A549 (cell line): ENCODE measurements around the gene S100A10. TPM values are rescaled to one million over a fixed set of nuclear protein-coding genes. Genes with fewer than 3 reads are reported as not detected.

ENCODE experiments used
- ATAC-seq, 2 experiments: fragments of 200-7000 bp in 1 of 2; fragments of >200 bp in 1 of 2; cut with Nextera tagmentation in 1 of 2; cut with Tn5 transposase in 1 of 2; 3 replicates each; pipeline versions ENCODE4 v1.8.0 to v1.9.1; 2018 to 2020; ENCODE audit warnings: mild to moderate bottlenecking in 1 of 2, moderate library complexity in 1 of 2
- CTCF ChIA-PET: fragments of 300-600 bp; sonication (Branson Sonifier 250); formaldehyde crosslinking; extraction: SDS; loops from one replicate; lab custom pipeline; 2021; ENCODE audit warnings: antibody characterized with exemption, inconsistent platforms; lab: Yijun Ruan, JAX
- POLR2A ChIA-PET: fragments of 350-600 bp; formaldehyde crosslinking; extraction: SDS; loops from one replicate; lab custom pipeline; 2021; ENCODE audit warnings: antibody characterized with exemption, inconsistent platforms; lab: Yijun Ruan, JAX
- DNase-seq, 2 experiments: peaks; one replicate each; pipeline versions ENCODE4 v3.0.0 to v3.0.0-alpha.2; 2011 to 2016; ENCODE audit warnings: low read depth in 1 of 2, low spot score in 1 of 2
- FAIRE-seq: peaks from 2 replicates; lab custom pipeline; 2011; peaks lifted over from hg19 to GRCh38; lab: Jason Lieb, UNC
- H3K27ac ChIP-seq, 2 experiments: fragments of >200 bp; sonication (Bioruptor Twin); formaldehyde crosslinking; 3 replicates each; pipeline ENCODE4 v1.5.1; 2016 to 2017
- H3K4me1 ChIP-seq: fragments of >200 bp; sonication (Bioruptor Twin); formaldehyde crosslinking; 3 replicates; pipeline ENCODE4 v1.6.1; 2016
- H3K4me2 ChIP-seq: fragments of >200 bp; sonication (Bioruptor Twin); formaldehyde crosslinking; 3 replicates; pipeline ENCODE4 v1.6.1; 2016
- H3K4me3 ChIP-seq: fragments of >200 bp; sonication (Bioruptor Twin); formaldehyde crosslinking; 3 replicates; pipeline ENCODE4 v1.5.1; 2016
- H3K9me3 ChIP-seq: fragments of >200 bp; sonication (Bioruptor Twin); formaldehyde crosslinking; 3 replicates; pipeline ENCODE4 v1.6.1; 2016
- CHD4 ChIP-seq: fragments of 200-600 bp; sonication (generic); IDR thresholded peaks from 2 replicates; pipeline ENCODE4 v1.6.1; 2016; ENCODE audit warnings: antibody characterized with exemption, mild to moderate bottlenecking, borderline replicate concordance
- HOXA7 ChIP-seq: fragments of 250-450 bp; sonication (Bioruptor Pico); IDR thresholded peaks from 2 replicates; pipeline ENCODE4 v1.5.0; 2020; ENCODE audit warnings: mild to moderate bottlenecking, moderate library complexity
- KDM1A ChIP-seq: fragments of 200-600 bp; sonication (generic); IDR thresholded peaks from 2 replicates; pipeline ENCODE4 v1.6.1; 2016; ENCODE audit warnings: low read depth, mild to moderate bottlenecking
- KDM5A ChIP-seq: fragments of 200-600 bp; sonication (generic); IDR thresholded peaks from 2 replicates; pipeline ENCODE4 v1.6.1; 2016; ENCODE audit warnings: antibody characterized with exemption, mild to moderate bottlenecking
- POLR2AphosphoS2 ChIP-seq: conservative IDR thresholded peaks from 2 replicates; pipeline ENCODE4 v1.6.1; 2012; ENCODE audit warnings: low read length, improper control_type of control experiment, inconsistent platforms
- RARB ChIP-seq: fragments of 250-450 bp; sonication (Bioruptor Pico); IDR thresholded peaks from 2 replicates; pipeline ENCODE4 v1.8.0; 2021; ENCODE audit warnings: mild to moderate bottlenecking, moderate library complexity
- SREBF2 ChIP-seq: fragments of 450-650 bp; IDR thresholded peaks from 2 replicates; pipeline ENCODE4 v1.6.1; 2014; ENCODE audit warnings: mild to moderate bottlenecking, moderate library complexity
- TFCP2L1 ChIP-seq: fragments of 250-450 bp; sonication (Bioruptor Pico); IDR thresholded peaks from 2 replicates; pipeline ENCODE4 v1.5.0; 2021; ENCODE audit warnings: mild to moderate bottlenecking
- TP53 ChIP-seq: fragments of 250-450 bp; sonication (Bioruptor Pico); IDR thresholded peaks from 2 replicates; pipeline ENCODE4 v1.5.0; 2021; ENCODE audit warnings: mild to moderate bottlenecking, moderate library complexity
- WGBS: methylation state at CpG from one replicate; pipeline ENCODE4 v1.1.6; 2017; ENCODE audit errors: missing lambda C conversion rate; 5-methylcytosine and 5-hydroxymethylcytosine counted together
- polyA plus RNA-seq, 4 experiments: library from polyadenylated mRNA; depleted of rRNA in 3 of 4; stranded (reverse); fragments of >200 nt; fragmentation: RNase III in 1 of 4; extraction: RNeasy Plus Mini Kit Qiagen cat#74134 plus additional on column Dnase treatment in 1 of 4; gene quantifications; 2 replicates in 3 of 4; 3 replicates in 1 of 4; pipeline ENCODE4 v1.2.3, GENCODE V29; 2011 to 2017
- TF ChIP-seq, protein P1 (sequence below): IDR thresholded peaks from 2 replicates; pipeline ENCODE4 v1.6.1; 2012; ENCODE audit warnings: low read depth, borderline replicate concordance
- TF ChIP-seq, protein P2 (sequence below): fragments of 200-600 bp; sonication (generic); IDR thresholded peaks from 2 replicates; pipeline ENCODE4 v1.6.1; 2016; ENCODE audit warnings: antibody characterized with exemption, mild to moderate bottlenecking, moderate library complexity

The S100A10 gene
- polyA plus RNA-seq, 2 of the 4 experiments (the other 2 are of a cell fraction), result 505 to 2,077 TPM

DNA sequence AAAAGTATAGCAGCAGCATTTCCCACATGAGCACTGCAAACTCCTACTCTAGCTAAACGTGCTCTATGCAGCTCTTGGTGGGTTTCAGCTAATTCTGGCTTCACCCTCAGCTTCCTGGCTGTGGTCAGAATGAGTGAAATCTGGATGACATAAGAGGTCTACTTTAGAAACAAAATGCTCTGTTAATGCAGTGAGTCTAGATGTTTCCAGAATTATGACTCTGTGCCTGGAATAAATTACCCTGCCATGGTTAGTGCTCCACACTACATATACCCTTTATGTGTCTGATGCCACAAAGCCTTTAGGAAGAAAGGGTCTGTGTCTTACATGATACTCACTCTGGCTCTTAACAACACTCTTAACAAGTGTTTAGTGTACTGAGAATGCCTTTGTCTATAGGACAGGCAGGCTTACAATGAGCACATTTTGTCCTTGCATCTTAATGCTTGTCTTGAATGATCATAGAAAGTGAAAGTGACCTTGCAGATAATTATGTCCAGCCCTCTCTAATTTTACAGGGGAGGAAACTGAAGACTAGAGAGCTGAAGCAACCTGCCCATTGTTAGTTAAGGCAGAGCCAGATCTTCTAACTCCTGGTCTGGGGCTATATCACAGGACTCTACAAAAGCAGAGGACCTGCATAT lies 9.2 kb downstream of the S100A10 start:
- DNase-seq (no peak), FAIRE-seq (no peak), ATAC-seq (no peak)
- TF ChIP-seq HOXA7 (CRISPR knock-in tag) (peak; percentile 52; the same call in 1 of the 2 replicates), RARB (CRISPR knock-in tag) (0 out of 2 replicates have a peak, but pooled peaks have one; percentile 18)
- TF ChIP-seq, protein P1, sequence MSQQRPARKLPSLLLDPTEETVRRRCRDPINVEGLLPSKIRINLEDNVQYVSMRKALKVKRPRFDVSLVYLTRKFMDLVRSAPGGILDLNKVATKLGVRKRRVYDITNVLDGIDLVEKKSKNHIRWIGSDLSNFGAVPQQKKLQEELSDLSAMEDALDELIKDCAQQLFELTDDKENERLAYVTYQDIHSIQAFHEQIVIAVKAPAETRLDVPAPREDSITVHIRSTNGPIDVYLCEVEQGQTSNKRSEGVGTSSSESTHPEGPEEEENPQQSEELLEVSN, result no peak
- CTCF ChIA-PET, result interaction anchor here (1.2 to 38.2 kb wide), 3 partner anchors 9 to 51 kb away, joined by 4 to 1410 read pairs (median 1410); partner anchors contain the start of gene S100A10
- Histone ChIP-seq H3K4me1 (peaks cover 98% of the 10 kb centered on the region), H3K27ac (peak overlapping the region; percentile 2 to 36; a peak in 3 of 6 replicates), H3K4me2 (peak overlapping the region; percentile 15; the same call in 2 of the 3 replicates), H3K9me3 (no peaks in the 10 kb centered on the region), H3K4me3 (no peak overlapping the region)
- WGBS, result 83% methylated on average over 1 of the region's 1 CpG
- POLR2A ChIA-PET, result interaction anchor here (10.5 kb wide), 1 partner anchor 6 kb away, joined by 151 read pairs; the partner anchor contains the start of gene S100A10

DNA sequence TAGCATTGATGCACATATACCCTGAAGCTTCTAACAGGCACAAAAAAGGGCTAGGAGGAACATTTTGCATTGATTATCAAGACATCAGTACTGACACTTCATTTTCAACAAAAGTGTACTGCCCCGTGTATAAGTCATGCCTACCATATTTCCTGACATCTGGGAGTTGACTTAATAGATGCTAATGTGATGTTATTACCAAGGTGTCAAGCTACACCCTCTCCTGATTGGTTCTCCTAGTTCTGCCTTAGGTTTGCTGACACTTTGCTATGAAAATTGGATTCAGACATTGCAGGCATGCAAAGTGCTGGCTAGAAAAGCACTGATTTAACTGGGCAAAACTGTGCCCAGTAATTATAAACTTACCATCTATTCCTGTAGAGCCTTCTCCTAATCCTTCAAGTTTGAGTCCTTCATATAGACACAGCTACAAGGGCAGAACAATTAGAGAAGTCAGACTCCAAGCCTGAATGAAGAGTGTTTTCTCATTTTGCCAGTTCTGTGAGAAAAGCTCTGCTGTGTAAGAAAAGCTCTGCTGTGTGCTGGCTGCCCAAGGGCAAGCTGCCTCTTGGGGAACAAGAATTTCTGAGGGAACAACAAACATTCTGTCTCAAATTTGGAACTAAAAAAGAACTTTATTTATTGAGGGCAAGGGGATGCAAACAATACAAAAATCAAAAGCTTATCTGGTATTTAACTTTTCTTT lies 11.2 kb downstream of the S100A10 start:
- CTCF ChIA-PET, result interaction anchor here (1.0 to 38.2 kb wide), 4 partner anchors 7 to 49 kb away, joined by 5 to 1410 read pairs (median 708); partner anchors contain the start of gene S100A10
- FAIRE-seq, result no peak
- H3K4me2 ChIP-seq, result peak overlapping the region; percentile 21; the same call in 2 of the 3 replicates
- H3K27ac ChIP-seq, result peak overlapping the region; percentile 9 to 73; a peak in 4 of 6 replicates
- ATAC-seq, result no peak
- peaks cover 100% of the 10 kb centered on the region for H3K4me1 ChIP-seq
- no peak for DNase-seq
- 38% methylated on average over 1 of the region's 1 CpG for WGBS
- no peaks in the 10 kb centered on the region for H3K9me3 ChIP-seq
- POLR2A ChIA-PET, result interaction anchor here (1.4 to 10.5 kb wide), 2 partner anchors 8 to 73 kb away, joined by 5 to 151 read pairs; partner anchors contain the start of genes S100A10 and THEM4
- TF ChIP-seq POLR2AphosphoS2, result 0 out of 2 replicates have a peak, but pooled peaks have one; percentile 21
- no peak for TF ChIP-seq KDM1A
- no peak for TF ChIP-seq CHD4
- TF ChIP-seq RARB (CRISPR knock-in tag), result 0 out of 2 replicates have a peak, but pooled peaks have one; percentile 10
- TF ChIP-seq, protein P2, sequence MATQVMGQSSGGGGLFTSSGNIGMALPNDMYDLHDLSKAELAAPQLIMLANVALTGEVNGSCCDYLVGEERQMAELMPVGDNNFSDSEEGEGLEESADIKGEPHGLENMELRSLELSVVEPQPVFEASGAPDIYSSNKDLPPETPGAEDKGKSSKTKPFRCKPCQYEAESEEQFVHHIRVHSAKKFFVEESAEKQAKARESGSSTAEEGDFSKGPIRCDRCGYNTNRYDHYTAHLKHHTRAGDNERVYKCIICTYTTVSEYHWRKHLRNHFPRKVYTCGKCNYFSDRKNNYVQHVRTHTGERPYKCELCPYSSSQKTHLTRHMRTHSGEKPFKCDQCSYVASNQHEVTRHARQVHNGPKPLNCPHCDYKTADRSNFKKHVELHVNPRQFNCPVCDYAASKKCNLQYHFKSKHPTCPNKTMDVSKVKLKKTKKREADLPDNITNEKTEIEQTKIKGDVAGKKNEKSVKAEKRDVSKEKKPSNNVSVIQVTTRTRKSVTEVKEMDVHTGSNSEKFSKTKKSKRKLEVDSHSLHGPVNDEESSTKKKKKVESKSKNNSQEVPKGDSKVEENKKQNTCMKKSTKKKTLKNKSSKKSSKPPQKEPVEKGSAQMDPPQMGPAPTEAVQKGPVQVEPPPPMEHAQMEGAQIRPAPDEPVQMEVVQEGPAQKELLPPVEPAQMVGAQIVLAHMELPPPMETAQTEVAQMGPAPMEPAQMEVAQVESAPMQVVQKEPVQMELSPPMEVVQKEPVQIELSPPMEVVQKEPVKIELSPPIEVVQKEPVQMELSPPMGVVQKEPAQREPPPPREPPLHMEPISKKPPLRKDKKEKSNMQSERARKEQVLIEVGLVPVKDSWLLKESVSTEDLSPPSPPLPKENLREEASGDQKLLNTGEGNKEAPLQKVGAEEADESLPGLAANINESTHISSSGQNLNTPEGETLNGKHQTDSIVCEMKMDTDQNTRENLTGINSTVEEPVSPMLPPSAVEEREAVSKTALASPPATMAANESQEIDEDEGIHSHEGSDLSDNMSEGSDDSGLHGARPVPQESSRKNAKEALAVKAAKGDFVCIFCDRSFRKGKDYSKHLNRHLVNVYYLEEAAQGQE, result no peak
- no peak for TF ChIP-seq KDM5A
- TF ChIP-seq, all 56 proteins: peak for 2
- H3K4me3 ChIP-seq, result no peak overlapping the region

DNA sequence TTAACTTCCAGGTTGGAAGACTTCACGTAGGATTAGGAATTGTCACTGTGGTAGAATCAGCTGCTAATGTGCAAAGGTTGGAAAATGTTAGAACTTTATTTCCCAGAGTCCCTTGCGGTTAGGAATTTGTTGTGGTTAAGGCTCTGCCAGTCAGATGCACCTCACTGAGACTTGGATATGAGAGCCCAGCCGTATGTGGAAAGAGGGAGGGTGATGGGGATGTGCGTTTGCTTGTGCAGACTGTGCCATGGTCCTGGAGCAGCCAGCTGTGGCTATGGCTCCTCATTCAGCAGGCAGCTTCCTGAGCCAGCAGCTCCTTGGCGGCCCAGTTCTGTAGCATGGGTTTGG lies 12.5 kb downstream of the S100A10 start:
- FAIRE-seq, result no peak
- Histone ChIP-seq H3K27ac (peak overlapping the region in 1 of 2 experiments; percentile 73; a peak in 4 of 6 replicates), H3K9me3 (no peaks in the 10 kb centered on the region), H3K4me1 (peaks cover 100% of the 10 kb centered on the region), H3K4me2 (peak overlapping the region; percentile 5; the same call in 1 of the 3 replicates)
- peak; percentile 6 to 7; a peak in 3 of 6 replicates for ATAC-seq
- no peak for DNase-seq
- 55% methylated on average over 5 of the region's 5 CpGs for WGBS
- ChIA-PET CTCF (interaction anchor here (0.6 to 38.2 kb wide), 4 partner anchors 5 to 72 kb away, joined by 3 to 1410 read pairs (median 708); partner anchors contain the start of gene S100A10), POLR2A (interaction anchor here (10.5 kb wide), 1 partner anchor 9 kb away, joined by 151 read pairs; the partner anchor contains the start of gene S100A10)
- TF ChIP-seq SREBF2, result no peak
- peak; percentile 82 for TF ChIP-seq TP53 (CRISPR knock-in tag)
- 0 out of 2 replicates have a peak, but pooled peaks have one; percentile 17 for TF ChIP-seq TFCP2L1 (CRISPR knock-in tag)
- TF ChIP-seq, all 56 proteins: peak for 2
- no peak overlapping the region for H3K4me3 ChIP-seq
